Small intestine (tissue), 16 donors: Measurements from ENCODE around the gene CFAP45. TPM values are rescaled to one million over a fixed set of nuclear protein-coding genes. Genes with fewer than 3 reads are reported as not detected.
A peak's percentile ranks its signal among the peaks of the same experiment; 100 is the strongest.

ENCODE experiments used
- DNase-seq, 2 donors: peaks; one replicate each; pipeline versions ENCODE4 v3.0.0 to v3.0.0-alpha.2; 2013
- FAIRE-seq: peaks from 2 replicates; lab custom pipeline; 2012; peaks lifted over from hg19 to GRCh38; lab: Jason Lieb, UNC
- H3K27ac ChIP-seq, 3 donors: one replicate each; pipeline ENCODE4 v1.5.1; 2013; ENCODE audit warnings: low read length in 2 of 3, mild to moderate bottlenecking in 2 of 3, control low read depth in 1 of 3, inconsistent platforms in 1 of 3, low read depth in 1 of 3, moderate library complexity in 1 of 3
- H3K27me3 ChIP-seq, 3 donors: one replicate each; pipeline ENCODE4 v1.6.1; 2013; ENCODE audit warnings: low read length in 3 of 3, inconsistent platforms in 1 of 3; ENCODE audit not compliant: control insufficient read depth in 3 of 3, insufficient read depth in 3 of 3
- H3K36me3 ChIP-seq, 3 donors: one replicate each; pipeline ENCODE4 v1.6.1; 2013; ENCODE audit warnings: low read length in 3 of 3, inconsistent platforms in 1 of 3, low read depth in 1 of 3, mild to moderate bottlenecking in 1 of 3, moderate library complexity in 1 of 3; ENCODE audit not compliant: control insufficient read depth in 3 of 3, insufficient read depth in 2 of 3
- H3K4me1 ChIP-seq, 3 donors: one replicate each; pipeline ENCODE4 v1.6.1; 2013; ENCODE audit warnings: low read length in 2 of 3, inconsistent platforms in 1 of 3, low read depth in 1 of 3, mild to moderate bottlenecking in 1 of 3, moderate library complexity in 1 of 3; ENCODE audit not compliant: control insufficient read depth in 3 of 3, insufficient read depth in 2 of 3
- H3K4me3 ChIP-seq, 3 donors: one replicate each; pipeline ENCODE4 v1.5.1; 2013; ENCODE audit warnings: low read length in 3 of 3, control low read depth in 1 of 3, inconsistent platforms in 1 of 3, low read depth in 1 of 3, mild to moderate bottlenecking in 1 of 3, moderate library complexity in 1 of 3
- H3K9me3 ChIP-seq, 2 donors: one replicate each; pipeline ENCODE4 v1.6.1; 2013; ENCODE audit warnings: low read depth in 1 of 2, low read length in 1 of 2; ENCODE audit not compliant: control insufficient read depth in 2 of 2, insufficient read depth in 1 of 2
- WGBS, 3 donors: extraction: QIAGEN DNeasy Blood & Tissue Kit; methylation state at CpG; one replicate each; pipeline ENCODE4 v1.1.7; 2013; 5-methylcytosine and 5-hydroxymethylcytosine counted together
- long read RNA-seq, 10 donors: transcript quantifications; one replicate each; lab custom pipeline, GENCODE V29; 2026
- polyA plus RNA-seq, 4 donors: library from polyadenylated mRNA; stranded (reverse) in 3 of 4; unstranded in 1 of 4; fragments of 200-250 nt in 3 of 4; fragments of 120-200 nt in 1 of 4; gene quantifications; one replicate each; pipeline versions ENCODE4 v1.2.1 to v1.2.3, GENCODE V29; 2013
- donor health status: healthy with polysubstance abuse.
- donor health status: control.
- donor health status: control.
- donor health status: Bipolar disorder and iron deficiency.
- donor health status: healthy.

Gene CFAP45, protein sequence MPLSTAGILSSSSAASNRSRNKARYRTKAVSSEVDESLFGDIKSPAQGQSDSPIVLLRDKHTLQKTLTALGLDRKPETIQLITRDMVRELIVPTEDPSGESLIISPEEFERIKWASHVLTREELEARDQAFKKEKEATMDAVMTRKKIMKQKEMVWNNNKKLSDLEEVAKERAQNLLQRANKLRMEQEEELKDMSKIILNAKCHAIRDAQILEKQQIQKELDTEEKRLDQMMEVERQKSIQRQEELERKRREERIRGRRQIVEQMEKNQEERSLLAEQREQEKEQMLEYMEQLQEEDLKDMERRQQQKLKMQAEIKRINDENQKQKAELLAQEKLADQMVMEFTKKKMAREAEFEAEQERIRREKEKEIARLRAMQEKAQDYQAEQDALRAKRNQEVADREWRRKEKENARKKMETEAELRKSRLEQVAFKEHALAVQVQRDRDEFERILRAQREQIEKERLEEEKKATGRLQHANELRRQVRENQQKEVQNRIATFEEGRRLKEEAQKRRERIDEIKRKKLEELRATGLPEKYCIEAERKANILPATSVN
- polyA plus RNA-seq = 1 to 10 TPM in 1 of 4 donors, under 1 TPM in 2, not detected in 1; 0.35 to 1.1 (median 0.36) TPM
- long read RNA-seq, donor 1 = 0 reads
- long read RNA-seq, donor 2 = 0 reads
- long read RNA-seq, donor 3 = 0 reads
- long read RNA-seq, donor 4 = 0 reads
- long read RNA-seq, donor 5 = 0 reads
- long read RNA-seq, donor 6 = 0 reads
- long read RNA-seq, donor 7 = 0 reads
- long read RNA-seq, donor 8 = 0 reads
- long read RNA-seq, donor 9 = 0 reads
- long read RNA-seq, donor 10 = 0 reads

DNA sequence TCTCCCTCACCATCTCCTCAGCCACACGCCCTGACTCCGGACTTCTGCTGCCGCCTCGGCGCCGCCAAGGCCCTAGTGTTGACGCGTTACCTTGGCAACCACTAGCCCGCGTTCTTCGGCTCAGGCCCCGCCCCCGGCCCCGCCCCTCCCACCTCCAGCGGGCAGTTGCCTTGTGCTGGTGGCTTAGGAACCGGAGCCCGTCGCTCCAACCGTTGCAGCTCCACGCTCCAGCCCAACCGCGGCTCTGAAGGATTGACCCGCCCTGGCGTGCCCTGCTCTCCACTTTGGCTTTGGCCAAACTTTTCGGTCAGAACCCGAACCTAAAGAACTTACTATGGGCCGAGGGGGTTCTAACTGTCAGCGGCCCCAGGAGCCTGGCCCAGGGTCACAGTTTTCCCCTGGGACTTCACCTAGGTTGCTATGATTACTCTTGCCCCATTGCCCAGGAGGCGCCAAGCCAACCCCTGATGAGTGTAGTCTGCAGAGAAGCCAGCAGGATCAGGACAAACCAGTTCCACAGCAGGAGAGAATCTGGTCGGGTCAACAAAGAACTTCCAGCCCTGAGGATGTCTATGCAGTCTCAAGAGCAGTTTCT lies at the start of gene CFAP45:
Gene CFAP45, minus strand, starts transcription at position 80 of the 595 bp plus-strand sequence. Its CDS starts 67 bp downstream, at position 13.
- peaks cover 0 to 6% of the 10 kb centered on the region in 2 donors for H3K9me3 ChIP-seq
- no peak for FAIRE-seq
- H3K4me3 ChIP-seq = peak within 1 kb of the TSS in 1 of 3 donors; percentile 11

DNA sequence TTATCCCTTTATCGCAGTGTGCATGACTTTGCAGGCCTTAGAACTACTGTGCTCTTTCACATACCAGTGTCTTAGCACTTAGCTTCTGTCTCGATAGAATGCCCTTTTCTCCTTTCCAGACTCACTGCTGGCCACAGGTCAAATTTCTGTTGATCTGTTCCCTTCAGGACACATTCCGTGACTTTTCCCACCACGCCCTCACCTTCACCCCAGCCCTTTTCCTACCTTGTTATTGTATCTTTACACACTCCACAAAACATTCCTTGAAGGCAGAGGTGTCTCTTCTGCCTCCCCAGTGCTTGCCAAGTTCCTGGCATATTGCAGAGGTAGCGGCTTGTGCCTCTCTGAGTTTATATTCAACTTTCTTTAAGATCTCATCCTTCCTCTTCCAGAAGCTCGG lies 49.2 kb upstream of the CFAP45 start:
- Histone ChIP-seq H3K36me3 (peaks cover 0 to under 1% (median 0%) of the 10 kb centered on the region in 3 donors), H3K4me3 (no peak overlapping the region), H3K27ac (peak overlapping the region in 2 of 3 donors; percentile 30 to 63), H3K4me1 (peaks cover 2 to 30% (median 2%) of the 10 kb centered on the region in 3 donors), H3K27me3 (no peaks in the 10 kb centered on the region), H3K9me3 (no peaks in the 10 kb centered on the region)
- DNase-seq (peak in 1 of 2 donors; percentile 81), FAIRE-seq (no peak)
- WGBS, 3 donors = 29 to 61% (median 38%) methylated on average over 6 of the region's 6 CpGs

More for the DNA sequence above, at the start of gene CFAP45:
- peaks cover 0 to 19% (median 9%) of the 10 kb centered on the region in 3 donors for H3K4me1 ChIP-seq
- DNase-seq = peak; percentile 91 to 94
- no peaks in the 10 kb centered on the region for H3K27me3 ChIP-seq
- no peaks in the 10 kb centered on the region for H3K36me3 ChIP-seq
- WGBS, 3 donors = 9 to 20% (median 11%) methylated on average over 30 of the region's 30 CpGs
- H3K27ac ChIP-seq = peak within 1 kb of the TSS; percentile 13 to 62 (median 46)

DNA sequence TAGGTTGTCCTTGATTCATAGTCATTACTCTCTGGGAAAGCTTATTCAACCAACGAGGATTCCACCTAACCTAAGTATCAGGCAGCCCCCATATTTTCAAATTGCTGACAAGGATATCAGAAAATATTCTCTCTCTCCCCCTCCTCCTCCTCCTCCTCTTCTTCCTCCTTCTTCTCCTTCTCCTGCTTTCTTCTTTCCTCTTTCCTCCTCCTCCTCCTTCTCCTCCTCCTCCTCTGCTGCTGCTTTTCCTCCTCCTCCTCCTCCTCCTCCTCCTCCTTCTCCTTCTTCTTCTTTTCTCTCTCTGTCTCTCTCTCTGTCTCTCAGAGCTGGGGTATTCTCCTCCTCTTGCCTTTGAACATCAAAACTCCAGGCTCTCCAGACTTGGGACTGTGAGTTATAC lies 48.0 kb upstream of the CFAP45 start:
- no peak overlapping the region for H3K4me3 ChIP-seq
- DNase-seq = no peak
- peaks cover 0 to 8% (median 0%) of the 10 kb centered on the region in 3 donors for H3K36me3 ChIP-seq
- H3K27ac ChIP-seq = no peak overlapping the region
- no peaks in the 10 kb centered on the region for H3K9me3 ChIP-seq
- H3K27me3 ChIP-seq = no peaks in the 10 kb centered on the region
- FAIRE-seq = no peak
- peaks cover 2 to 34% (median 4%) of the 10 kb centered on the region in 3 donors for H3K4me1 ChIP-seq
- WGBS, 3 donors = 54 to 69% (median 62%) methylated on average over 1 of the region's 1 CpG

DNA sequence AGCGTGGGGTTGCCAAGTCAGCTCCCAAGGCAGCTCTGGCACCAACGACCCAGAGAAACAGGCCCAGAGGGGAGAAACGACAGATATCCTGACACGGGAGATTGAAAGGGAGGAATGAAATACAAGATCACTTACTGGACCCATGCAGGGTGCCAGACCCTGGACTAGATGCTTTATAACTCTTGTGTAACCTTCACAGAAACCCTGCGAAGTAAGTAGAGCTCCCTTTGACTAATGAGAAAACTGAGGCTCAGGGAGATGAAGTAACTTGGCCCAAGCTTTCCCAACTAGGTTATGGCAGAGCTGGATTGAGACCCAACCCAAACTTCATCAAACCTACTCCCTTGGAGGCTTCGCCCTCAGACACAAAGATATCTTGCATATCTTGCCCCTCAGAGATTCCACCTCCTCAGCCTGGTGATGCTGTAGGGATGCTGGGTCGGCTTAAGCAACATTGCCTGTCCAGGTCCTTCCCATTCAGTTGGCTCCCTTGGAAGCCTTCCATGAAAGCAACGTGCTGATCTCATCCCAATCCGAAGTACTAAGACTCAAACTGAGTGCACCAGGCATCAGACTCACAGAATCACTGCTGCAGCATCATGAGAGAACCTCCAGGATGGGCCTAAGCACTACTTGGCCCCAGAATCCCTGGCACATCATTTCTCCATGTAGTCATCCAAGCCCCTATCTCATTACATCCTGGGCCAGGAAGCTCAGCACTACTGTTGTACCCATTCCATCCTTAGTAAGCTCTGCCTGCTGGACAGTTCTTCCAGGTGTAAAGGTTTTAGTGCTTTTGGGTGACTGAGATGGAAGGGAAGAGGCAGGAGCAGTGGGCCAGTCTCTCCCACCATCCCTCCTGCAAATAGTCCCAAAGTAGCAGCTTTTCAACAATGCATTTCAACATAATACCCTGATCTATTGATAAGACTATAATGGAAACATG lies 46.5 kb upstream of the CFAP45 start:
- Histone ChIP-seq H3K36me3 (peaks cover 0 to 21% (median 0%) of the 10 kb centered on the region in 3 donors), H3K4me3 (peak overlapping the region in 2 of 3 donors; percentile 57 to 64), H3K4me1 (peaks cover 2 to 47% (median 4%) of the 10 kb centered on the region in 3 donors), H3K27me3 (no peaks in the 10 kb centered on the region), H3K27ac (peak overlapping the region in 2 of 3 donors; percentile 6 to 46), H3K9me3 (no peaks in the 10 kb centered on the region)
- FAIRE-seq (no peak), DNase-seq (no peak)
- WGBS, 3 donors = 40 to 51% (median 44%) methylated on average over 9 of the region's 9 CpGs

DNA sequence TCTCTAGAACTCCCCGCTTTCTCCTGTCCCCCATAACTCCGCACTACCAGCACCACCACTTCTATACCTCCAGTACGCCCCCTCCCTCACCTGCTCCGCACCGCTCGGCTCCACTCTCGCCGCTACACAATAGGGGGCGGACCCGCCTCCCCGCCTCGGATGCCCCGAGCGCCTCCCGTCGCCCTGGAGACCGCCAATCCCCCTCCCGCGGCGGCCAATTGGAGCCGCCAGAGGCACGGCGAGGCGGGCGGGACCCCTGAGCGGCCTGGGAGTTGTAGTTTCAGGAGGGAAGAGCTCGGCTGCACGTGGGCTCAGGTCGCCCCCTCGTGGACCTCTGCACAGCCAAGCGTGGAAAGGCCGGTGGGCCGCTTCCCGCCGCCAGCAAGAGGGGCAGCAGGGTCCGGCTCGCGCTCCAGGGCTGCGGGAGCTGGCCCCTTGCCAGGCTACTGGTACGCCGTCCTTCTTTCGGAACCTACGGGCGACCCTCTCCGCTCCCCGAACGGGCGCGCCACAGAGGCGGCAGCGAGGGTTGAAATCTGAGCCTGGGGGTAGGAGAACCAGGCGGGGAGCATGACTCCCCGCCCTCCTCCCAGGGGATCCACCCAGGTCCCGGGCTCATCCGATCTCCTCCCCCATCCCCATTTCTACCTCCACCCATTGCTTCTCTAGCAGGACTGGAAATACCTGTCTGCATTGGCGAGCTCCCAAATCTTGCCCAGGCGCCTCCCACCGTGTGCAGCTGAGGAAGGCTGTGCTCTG lies 45.7 kb upstream of the CFAP45 start, which contains the start of gene IGSF9:
Gene IGSF9, minus strand, starts transcription at position 131 of the 759 bp plus-strand sequence. CDS start 2,159 bp downstream, outside the sequence.
- Histone ChIP-seq H3K4me1 (peaks cover 2 to 56% (median 4%) of the 10 kb centered on the region in 3 donors), H3K27ac (peak within 1 kb of the TSS in 2 of 3 donors; percentile 78 to 97), H3K4me3 (peak within 1 kb of the TSS in 2 of 3 donors; percentile 57 to 64), H3K27me3 (no peaks in the 10 kb centered on the region), H3K9me3 (no peaks in the 10 kb centered on the region), H3K36me3 (peaks cover 0 to 30% (median 0%) of the 10 kb centered on the region in 3 donors)
- 2% methylated on average over 49 to 58 of the region's 58 CpGs for WGBS, 3 donors
- DNase-seq (peak; percentile 84 to 96), FAIRE-seq (no peak)

DNA sequence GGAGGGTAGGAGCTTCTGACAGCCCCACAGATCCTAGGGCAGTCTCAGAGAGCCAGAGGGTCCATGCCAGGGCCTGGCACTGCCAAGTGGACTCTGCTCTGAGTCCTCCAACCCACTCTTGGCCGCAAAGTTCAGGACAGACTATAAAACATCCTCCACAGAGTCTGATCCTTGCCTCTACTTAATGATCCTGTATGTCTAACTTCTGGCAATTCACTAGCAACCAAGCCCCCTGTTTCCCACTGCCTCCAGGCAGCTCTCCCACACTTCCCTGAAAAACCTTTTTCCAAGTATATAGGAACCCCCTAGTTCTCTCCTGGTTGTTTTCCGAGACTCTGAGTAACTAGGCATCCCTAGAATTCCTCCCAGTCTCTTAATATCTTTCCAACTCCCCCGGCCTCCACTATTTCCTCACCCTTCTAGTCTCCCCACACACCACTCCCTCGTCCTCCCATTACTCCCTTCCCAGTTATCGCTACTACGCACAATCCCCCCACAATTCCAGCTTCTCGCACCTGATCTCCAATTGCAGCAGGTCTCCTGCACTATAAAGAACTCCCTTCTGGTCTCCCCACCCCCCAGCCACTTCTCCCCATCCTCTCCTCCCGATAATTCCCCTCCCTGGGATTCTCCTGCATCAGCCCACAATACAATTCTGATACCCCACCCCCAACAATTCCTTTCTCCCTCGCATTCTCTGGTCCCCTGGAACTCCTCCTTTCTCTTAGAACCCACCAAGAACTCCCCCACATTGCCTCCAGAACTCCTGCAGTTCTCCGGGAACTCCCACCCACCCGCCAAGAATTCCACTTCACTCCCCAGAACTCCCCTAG lies 44.9 kb upstream of the CFAP45 start:
- peaks cover 0 to 36% (median 0%) of the 10 kb centered on the region in 3 donors for H3K36me3 ChIP-seq
- DNase-seq = peak in 1 of 2 donors; percentile 79
- no peaks in the 10 kb centered on the region for H3K9me3 ChIP-seq
- peaks cover 3 to 64% (median 9%) of the 10 kb centered on the region in 3 donors for H3K4me1 ChIP-seq
- peak overlapping the region in 2 of 3 donors; percentile 57 to 64 for H3K4me3 ChIP-seq
- peak overlapping the region in 2 of 3 donors; percentile 78 to 97 for H3K27ac ChIP-seq
- no peak for FAIRE-seq
- WGBS, 3 donors = 31 to 38% (median 34%) methylated on average over 11 of the region's 11 CpGs
- no peaks in the 10 kb centered on the region for H3K27me3 ChIP-seq
